ENCODE data around the gene RHOH.

The RHOH gene

DNA sequence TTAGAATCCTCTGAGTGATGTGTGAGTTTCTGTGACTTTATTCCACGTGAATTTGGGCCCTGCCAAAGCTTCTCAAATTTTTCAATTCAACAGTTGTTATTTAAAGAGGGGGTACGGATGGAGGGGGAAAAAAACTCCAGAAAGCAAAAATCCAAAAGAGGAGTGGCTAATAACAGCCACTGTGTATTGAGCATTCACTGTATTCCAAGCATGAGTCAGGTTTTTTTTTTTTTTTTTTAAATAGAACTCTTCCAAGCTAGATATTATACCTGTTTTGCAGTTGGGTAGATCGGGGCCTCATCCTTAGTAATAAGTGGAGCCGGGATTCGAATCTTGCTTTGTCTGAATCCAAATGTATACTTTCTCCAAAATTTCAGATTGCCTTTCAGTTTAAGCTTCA lies 6.4 kb upstream of the RHOH start:
- no peak for DNase-seq

DNA sequence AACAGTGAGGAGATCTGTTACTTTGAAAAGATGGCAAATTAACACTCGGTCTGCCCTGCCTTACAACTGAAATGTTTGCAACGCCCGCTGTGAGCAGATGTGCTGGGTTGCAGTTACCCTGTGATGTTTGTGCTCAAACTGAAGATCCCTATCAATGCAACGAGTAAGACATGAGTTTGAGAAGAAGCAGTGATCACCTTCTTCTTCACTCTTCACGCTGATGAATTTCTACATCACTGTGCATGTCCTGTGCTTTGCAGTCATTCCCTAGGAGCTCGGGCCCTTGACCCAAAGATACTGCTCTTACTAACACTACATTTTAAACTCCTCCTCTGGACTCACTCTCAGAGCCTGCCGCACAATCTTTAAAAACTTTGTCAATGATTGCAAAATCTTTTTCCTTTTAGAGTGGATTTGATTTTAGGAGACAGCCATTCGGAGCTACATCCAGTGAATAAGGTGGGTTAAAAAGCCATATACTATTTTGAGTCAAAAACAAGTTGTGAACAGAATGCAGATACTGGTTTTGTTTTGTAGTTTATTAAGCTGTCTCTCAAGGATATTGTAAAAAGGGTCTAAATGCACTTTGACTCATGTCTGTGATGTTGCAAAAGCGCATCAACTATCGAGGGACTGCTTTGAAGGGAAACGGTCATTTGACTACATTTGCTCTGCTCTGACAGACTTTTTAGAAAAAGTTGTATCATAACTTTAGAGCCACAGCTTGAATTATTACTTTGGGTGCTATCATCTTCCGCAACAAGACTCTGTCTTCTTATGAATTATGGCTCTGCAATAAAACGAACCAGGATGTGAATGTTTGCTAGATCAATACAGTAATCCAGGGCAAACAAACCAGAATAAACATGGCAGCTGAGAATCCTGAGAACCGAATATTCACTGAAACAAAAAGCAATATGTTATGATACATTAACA lies 5.7 kb upstream of the RHOH start:
- no peak for DNase-seq

DNA sequence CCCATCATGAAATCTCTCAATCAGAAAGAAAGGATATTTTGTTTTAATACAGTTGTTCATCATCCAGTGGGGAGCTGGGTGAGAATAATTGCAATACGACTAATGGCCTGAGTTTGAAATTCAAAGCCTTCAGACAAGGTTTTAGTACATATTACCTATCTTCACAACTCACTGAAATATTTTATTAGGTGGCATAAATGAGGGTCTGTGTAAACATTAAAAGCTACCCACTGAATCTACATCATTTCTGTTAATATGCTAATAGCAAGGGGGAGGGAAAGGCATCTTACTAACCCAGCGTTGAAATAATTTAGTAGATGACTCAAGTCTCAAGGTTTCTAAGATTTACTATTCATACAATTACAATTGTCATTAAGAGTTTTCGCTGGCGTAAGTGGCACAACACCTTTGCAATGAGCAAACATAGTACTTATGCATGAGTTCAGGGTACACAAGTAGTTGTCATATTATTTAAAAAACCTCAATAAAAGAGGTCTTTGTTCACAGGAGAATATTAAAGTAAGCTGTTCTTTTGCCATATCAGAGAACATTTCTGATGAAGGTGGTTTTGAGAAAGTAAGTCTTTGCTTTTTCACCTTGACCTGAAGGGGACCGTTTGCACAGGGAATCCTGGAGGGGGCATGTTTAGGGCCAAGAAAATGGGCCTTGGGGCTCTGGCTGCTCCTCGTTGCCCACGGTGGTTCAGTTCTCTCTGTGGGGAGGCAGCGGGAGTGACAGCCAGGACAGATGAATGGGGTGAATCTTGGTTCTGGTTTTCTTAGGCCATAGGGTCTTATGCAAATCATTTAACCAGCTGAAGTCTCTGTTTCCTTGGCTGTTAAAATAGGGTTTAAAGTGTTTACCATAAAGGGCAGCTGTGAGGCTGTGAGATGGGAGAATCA lies 4.5 kb upstream of the RHOH start:
- DNase-seq, result no peak

DNA sequence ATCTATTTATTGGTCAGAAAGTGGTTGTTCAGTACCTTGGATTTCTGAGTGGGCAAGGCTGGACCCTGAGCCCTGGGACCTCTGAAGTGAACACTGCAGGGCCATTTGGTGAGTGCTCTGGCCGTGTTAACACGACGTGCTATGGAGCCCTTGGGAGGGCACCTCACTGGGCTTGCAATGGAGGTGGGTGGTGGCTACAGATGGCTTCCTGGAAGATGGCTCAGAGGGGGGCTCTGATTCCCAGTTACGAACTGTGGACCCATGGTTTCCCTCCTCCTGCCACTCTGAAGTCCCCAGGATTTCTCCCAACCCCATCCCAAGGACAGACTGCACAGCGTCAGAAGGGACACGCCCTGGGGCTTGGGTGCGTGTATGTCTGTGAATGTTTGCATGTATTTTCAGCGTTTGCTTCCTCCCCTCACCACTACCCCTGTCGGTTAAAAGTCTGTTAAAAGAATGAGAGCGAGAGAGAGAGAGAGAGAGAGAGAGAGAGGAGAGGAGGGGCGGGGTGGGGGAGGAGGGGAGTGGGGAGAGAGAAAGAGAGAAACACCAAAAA lies 3.7 kb upstream of the RHOH start:
- no peak for DNase-seq

DNA sequence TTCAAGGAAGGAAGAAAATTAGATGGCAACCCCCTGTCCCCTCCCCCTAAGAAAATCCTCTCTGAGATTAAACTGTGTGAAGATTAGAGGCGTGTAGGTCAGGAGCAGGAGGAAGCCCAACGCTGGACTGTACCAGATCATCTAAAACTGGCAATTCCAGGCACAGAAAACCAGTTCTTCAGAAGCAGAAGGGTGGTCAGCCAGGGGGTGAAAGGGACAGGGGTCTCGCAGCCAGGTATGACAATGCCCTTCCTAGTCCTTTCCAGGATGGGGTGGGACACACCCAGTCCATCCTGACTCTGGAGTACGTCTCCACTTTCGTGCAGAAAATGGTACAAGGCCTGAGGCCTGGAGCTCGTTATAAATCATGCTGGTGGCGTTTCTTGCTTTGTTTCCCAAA lies 3.3 kb upstream of the RHOH start:
- no peak for DNase-seq

DNA sequence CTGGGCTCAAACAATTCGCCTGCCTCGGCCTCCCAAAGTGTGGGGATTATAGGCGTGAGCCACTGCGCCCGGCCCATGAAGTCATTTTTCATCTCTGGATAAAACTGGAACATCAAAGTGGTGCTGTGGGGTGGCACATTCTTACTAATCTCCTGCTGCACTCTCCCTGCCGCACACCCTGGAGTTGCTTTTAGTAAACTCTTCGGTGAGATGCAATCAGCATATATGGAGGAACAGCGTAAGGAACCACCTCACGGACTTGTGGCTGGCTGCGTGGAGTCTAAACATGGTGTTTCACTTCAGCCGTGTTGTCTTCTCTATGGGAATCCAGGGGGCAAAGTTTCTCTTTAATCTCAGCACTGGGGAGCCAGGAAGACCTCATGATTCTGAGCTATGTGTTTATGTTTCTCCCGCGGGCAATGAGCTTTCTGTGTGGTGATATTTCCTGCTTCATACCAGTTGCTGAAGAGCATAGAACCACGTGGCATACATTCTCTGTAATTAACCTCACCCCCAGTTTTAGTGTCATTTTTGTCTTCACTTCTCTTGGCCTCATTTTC lies 2.1 kb upstream of the RHOH start:
- no peak for DNase-seq

DNA sequence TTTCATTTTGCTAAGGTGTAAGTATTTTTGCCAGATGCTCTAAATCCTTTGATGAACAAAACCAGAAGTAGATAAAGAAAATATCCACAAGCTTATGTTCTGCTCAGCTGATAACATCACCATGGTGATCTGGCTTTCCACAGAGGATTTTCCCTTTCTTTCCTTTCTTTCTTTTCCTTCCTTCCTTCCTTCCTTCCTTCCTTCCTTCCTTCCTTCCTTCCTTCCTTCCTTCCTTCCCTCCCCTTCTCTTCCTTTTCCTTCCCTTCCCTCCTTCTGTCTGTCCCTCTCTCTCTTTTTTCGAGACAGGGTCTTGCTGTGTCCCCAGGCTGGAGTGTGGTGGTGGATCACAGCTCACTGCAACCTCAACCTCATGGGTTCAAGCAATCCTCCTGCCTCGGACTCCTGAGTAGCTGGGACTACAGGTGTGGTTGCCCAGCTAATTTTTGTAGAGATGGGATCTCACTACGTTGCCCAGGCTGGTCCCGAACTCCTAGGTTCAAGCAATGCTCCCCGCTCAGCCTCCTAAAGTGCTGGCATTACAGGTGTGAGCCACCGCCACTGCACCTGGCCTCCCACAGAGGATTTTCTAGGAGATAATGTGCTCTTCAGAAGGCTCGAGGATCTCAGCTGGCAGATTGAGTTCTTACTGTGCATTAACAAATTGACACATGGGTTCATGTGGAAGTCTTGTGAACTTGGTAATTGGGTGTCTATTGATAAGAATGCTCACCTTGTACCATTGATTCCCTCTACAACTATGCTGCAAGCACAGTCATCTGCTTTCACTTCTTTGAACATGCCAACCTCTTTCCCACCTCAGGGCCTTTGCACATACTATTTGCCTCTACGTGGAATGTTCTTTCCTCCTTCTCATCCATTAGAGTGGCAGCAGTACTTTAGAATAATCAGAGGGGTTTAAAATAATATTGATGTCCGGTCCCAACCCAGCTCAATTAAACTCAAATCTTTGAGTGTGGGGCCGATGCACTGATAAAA lies 1.4 kb upstream of the RHOH start:
- DNase-seq, result no peak

DNA sequence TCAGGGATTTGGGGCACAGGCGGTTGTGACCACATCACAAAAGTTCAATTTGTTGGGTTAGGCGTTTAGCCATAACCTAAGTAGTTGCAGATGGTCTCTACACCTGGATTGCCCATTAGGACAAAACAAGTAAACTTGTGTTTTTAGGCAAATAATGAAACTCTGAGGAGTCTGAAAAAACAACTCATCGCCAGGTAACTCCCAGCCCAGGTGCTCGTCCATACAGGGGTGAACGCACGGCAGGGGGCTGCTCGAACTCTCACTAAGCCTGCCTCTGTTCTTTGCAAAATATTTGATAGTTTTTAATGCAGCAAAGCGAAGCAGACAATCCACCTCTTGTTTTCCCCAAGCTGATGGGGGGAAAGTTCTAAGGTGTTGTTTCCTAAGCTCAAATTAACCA lies 559 bp upstream of the RHOH start:
- DNase-seq, result no peak

DNA sequence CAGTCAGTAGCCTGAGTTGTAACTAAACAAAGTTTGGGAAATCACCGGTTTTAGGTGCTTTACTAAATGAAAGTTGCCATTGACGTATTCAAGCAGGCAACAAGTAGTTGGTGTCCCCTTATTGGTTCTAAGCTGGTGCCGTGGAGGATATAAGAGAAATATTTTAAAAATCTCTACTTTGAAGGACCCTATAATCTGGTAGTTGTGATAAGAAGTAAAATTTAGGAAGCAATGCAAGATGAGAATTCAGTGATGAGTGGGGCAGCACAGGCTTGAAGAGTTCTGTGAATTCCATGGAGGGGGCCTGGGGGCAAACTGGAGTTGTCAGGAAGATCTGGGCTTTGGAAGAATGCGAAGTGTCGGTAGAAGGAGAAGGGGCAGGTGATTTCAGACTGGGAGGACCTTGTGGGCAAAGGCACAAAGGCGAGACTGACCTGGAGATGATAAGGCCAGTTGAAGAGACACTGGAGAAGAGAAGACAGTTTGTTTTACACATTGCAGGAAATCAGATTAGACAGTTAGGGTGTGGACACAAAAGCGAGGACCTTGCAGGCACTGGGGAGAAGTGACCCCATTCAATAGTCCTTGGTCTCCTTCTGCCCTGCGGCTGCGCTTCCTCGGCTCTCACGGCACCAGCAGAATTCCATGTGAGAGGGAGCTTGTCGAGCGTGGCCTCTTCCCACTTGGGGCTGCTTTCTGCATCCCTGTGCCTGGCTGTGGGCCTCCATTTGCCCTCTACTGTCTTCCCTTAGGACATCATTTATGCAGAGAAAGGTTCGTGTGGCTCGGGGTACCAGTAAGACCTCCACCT lies 1.3 kb downstream of the RHOH start:
- DNase-seq, result no peak

DNA sequence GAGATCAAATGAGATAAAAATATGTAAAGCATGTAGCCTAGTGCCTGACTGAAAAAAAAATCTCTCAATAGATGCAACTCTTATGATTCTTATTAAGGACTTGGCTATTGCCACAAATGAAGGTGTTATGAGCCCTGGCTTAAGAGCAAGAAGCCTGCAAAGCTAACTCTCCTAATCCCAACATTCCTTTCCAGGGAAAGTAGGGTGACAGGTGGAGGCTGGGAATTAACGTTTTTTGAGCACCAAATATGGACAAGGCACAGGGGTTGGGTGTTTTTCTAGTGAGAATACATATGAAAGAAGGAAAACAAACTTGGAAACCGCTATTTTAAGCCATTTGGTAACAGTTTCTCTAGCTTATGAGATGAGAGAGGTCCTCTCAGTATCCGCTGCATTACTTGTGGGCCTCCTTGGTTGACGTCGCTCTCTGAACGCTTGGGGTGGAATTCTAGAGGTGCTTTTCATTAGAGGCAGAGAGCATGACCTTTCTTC lies 2.4 kb downstream of the RHOH start:
- DNase-seq, result no peak

DNA sequence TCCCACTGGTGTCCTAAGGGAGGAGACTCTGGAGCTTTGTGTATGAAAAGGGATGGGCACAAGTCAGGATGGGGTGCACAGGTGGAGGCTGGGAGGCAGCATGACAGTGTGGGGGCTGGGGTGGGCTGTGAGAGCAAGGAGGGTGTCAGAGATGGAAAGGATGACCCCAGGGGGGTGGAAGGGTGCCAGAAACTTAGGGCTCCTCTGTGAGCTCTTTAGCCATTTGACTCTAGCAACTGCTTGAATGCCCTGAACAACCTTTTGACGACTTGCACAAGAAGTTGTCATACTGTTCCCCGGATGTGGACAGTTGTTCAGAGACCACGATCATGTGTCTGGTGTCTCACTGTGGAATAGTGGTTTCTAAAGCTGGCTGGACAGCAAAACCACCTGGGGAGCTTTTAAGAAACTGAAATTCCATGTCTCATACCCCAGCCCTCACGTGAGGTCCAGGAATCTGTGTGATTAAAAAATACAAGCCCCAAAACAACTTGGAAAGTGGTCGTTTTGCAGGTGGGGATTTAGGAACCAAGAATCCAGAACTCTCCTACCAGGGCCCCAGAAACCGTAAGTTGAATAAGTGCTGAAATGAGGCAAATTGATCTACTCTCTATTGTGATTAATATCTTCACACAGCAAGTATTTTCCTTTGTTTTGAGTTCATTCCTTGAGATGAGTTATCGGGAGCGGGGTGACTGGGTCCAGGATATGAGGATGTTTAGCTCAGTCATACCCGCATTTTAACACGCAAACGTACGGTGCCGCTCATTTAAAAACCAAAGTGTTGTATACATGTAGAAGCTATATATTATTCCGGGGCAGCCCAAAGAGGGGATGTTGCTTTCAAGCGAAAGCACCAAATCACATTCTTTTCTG lies 3.4 kb downstream of the RHOH start:
- no peak for DNase-seq

DNA sequence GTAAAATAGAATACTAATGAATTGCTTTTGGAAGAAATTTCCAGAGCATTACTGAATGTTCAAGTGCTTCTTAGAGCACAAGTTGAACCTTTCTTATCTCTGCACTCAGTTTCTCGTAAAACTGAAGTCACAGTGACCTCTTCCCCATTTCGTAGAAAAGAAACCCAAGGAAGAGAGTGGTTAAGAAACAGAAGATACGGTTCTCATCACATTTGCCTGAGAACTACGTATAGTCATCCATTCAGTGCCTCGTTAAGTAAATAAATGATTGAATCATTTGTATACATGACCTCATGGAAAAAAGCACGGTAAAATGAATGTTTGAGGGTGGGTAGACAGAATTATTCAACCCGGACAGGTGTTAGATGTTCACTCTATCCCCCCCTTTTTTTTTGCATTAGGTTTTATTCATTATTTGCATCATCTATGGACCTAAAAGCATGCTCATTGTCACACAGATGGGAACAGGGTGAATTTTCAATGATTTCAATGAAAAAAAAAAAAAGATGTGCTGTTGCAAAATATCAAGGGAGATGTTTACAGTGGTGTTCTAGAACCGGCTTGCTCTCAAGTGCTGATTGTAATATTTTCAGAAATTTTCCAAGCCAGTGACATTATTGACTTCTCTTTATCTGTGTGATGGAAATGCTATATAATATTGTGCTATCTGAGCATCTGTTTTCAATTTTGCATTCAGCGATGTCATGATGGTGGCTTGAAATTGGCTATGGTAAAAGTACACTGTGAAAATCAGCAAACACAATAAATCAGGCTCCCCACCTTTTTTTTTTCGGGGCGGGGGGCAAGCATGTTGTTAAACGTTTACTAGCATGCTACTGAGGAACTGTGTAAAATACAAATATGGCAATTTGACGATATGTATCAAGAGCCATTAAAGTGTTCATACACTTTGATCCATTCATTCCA lies 4.3 kb downstream of the RHOH start:
- DNase-seq, result no peak

DNA sequence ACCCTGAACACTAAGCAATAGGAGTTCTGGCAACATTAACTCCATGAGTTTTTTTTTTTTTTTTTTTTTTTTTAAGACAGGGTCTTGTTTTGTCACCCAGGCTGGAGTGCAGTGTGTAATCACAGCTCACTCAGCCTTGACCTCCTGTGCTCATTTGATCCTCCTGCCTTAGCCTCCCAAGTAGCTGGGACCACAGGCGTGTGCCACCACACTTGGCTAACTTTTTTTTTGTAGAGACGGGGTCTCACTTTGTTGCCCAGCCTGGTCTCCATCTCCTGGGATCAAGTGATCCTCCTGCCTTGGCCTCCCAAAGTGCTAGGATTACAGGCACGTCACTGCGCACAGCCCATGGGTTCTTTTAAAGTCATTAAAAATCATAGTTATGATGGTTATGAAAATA lies 5.1 kb downstream of the RHOH start:
- DNase-seq, result no peak

DNA sequence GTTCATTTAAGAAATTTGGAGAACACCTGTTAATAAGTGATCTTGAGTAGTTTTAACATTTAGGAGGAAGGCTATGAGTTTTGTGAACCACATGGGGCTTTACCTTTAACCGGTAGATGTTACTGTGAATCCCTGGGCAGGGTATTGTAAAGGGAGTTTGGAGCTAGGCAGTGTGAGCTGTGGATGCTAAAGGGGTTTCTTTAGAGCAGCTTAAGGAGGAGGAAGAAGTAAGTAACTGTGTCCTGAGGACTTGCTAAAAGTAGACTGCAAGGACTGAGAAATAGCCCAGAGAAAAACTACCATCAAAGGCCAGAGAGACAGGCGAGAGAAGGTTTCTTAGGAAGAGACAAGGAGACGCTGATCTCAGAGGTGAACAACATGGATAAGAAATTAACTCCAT lies 5.6 kb downstream of the RHOH start:
- no peak for DNase-seq

DNA sequence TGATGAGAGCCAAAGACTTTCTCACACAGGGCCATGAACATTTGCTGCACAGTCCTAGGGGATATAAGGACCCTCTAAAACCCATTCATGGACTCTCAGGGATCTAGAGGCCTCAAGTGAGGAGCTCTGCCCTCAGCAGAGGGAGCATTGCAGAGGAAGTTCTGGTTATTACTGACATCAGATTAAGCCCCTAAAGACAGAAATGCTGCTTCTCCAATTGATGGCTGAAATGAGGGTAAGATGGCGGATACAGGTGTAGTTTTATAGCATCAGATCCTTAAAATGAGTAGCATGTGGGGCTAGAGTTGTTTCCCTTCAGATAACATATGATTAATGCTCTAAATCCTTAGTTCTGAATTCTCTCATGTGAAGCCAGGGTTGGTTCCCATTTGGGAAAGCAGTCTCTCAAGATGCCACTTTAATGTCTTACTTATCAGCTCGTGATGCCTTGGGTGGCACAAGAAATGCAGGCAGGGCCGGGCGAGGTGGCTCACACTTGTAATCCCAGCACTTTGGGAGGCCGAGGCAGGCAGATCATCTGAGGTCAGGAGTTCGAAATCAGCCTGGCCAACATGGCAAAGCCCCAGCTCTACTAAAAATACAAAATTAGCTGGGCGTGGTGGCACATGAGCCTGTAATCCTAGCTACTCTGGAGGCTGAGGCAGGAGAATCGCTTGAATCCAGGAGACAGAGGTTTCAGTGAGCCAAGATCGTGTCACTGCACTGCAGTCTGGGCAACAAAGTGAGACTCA lies 7.9 kb downstream of the RHOH start:
- DNase-seq, result no peak

DNA sequence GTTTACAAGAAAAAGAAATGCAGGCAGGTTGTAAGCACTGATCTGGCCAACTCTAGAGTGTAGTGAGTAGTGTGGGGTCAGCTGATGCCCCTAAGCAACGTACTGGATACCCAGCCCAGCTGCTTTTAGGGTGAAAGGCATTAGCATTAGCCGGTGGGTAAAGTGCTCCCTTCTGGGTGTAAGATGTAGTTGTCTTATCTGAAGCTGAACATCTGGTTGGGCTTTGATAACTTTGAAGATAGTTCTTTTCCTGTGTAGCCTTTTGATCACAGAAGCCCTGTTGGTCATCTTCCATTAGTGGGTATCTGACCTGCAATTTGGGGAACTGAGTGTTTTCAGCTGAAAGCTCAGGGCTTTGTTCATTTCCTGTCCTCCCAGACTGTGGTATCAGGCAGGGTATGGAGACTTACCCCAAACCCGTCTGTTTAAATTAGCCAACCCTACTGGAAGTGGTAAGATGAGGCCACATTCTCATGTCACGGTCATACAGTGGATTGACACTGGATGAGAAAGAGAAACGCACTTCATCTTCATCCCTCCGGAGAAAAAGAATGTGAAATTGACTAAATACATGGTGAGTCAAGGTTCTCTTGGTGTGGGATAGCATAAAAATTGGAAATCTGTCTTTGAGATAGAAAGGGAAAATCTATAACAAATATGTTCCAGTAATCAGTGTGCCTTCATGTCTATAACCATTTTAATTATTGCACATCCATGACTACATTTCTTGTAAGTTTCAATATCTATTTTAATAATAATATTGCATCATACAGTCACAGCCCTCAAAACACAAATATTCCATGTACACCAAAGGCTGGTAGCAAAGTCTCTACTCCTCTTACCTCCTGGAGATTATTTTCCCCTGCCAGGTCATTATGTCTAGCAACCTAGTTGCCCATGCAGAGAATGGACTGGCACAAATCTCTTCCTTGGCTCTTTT lies 8.7 kb downstream of the RHOH start:
- DNase-seq, result no peak

DNA sequence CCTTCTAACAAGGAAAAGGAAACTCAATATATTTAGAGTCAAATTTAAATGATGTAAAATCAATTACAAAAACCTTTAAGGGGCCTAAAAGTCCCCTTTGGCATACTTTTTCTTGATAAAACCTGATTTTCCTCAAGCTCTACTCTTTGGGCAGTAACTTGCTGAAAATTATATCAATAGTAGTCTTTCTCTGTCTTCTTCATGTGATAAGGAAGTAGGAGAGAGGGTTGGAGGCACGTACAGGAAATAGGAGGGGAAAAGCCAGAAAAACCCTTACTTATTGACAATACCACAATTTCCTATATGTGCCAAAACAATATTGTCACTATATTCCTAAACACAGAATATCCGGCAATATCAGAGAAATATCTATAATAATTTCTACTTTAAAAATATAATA lies 9.6 kb downstream of the RHOH start:
- DNase-seq, result no peak

All from NCI-H1694 treated with DMSO at 0.1 percent for 48 hours (cell line).